Activated CD4-positive, alpha-beta T cell treated with anti-CD3 and anti-CD28 coated beads, Interleukin-2, Interleukin-6, amounts not matched to agents 100 ng/mL and 50 ng/mL, durations not matched to agents 16 hours and 8 hours (primary cell): ENCODE results near the gene TMEM171.

Source experiments
- DNase-seq: peaks from one replicate; pipeline ENCODE4 v3.0.0-alpha.2; 2020

TMEM171 gene

DNA sequence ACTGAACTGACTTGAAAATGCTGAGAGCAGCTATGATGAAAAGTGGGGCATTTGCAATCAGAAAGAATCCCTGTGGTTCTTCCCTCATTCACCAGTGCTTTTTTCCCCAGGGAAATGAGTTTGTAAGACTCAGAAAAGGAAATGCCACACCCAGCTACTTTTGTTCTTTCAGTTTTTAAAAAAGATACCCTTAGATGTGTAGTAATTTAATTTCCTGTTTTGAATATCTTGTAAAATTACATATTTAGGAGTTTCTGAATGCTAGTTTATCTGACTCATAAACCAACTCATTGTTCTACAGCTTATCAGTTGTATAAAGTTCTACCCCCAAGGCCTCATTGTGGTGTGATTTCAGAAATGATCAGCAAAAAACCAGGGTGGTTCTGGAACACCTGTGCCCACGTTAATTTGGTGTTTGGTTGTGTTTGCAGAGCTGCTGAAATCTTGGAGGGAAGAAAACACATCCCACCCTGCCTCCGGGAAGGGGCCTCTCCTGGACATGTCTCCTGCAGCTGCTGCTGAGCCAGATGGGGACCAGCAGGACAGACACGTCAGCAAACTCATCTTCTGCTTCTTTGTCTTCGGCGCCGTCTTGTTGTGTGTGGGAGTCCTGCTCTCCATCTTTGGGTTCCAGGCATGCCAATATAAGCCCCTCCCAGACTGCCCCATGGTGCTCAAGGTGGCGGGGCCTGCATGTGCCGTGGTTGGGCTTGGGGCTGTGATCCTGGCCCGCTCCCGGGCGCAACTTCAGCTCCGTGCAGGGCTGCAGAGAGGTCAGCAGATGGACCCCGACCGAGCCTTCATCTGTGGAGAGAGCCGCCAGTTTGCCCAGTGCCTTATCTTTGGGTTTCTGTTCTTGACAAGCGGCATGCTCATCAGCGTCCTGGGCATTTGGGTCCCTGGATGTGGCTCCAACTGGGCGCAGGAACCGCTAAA is 2.8 kb downstream of the TMEM171 start:
- DNase-seq, result peak; percentile 7

DNA sequence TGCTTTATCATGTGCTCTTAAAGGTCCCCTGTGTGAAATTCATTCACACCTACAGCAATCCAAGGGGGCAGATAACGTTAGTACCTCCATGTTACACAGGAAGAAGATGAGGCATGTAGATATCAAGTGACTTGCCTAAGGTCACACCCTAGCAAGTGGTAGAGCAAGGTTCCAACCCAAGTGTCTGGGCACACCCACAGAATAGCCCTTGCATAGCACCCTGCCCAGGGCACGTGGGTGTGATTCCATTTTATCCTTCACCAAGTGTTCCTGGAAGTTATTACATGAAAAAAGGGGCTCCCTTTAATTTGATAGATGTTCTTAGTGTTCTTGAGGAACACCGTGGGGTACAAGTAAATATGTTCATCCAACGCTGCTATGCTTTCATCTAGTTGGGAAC is 4.9 kb downstream of the TMEM171 start:
- no peak for DNase-seq

DNA sequence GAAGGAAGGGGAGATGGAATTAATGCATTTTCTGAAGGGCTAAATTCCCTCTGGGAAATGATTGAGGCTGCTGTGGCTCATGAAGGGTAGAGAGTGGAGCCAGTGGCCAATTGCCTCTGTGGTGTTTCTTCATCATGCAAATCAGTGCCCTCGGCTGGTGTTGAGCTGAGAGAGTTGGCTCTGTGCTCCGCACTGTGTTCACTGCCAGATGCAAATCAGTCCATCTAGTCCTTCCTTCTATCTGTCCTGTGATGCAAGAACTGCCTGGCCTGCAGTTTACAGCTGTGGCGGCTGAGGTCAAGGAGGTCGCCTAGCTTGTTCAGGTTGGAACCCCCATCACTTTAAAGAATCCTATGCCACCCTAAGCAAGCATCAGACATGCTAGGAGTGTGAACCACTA is 6.0 kb downstream of the TMEM171 start:
- no peak for DNase-seq

DNA sequence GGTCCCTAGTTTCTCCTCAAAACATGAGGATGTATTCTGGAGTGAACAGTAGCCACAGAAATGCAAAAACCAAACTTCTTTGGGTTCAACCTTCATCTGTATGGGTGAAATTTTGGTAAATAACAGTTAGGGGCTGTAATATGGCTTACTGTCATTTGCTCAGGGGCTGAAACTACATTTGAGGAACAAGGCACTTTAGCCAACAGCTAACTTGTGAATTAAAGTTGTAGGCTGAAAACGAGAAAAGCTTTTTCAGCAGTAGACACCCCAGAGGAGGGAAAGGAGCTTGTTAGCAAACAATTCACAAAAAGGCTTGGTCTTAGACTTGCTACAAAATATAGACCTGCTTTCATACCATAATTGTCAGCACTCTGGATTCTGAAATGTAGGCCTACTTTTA is 6.6 kb downstream of the TMEM171 start:
- DNase-seq, result no peak

DNA sequence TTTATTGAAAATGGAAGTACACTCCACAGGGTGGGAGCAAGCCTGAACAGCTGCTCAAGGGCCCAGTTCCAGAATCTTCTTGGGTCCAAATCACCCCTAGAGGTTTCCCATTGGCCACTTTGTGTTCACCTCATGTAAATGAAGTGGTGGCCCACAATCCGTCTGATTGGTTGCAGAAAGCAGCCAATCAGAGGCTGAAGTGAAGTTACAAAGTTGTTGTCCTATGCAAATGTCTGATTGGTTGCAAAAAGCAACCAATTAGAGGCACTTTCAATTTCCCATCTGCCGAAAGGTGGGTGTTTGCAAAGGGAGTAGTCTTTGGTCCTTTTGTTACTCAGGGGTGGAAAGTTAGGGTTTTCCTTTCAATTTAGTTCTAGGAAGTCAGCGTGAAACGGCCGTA is 8.8 kb downstream of the TMEM171 start:
- no peak for DNase-seq

DNA sequence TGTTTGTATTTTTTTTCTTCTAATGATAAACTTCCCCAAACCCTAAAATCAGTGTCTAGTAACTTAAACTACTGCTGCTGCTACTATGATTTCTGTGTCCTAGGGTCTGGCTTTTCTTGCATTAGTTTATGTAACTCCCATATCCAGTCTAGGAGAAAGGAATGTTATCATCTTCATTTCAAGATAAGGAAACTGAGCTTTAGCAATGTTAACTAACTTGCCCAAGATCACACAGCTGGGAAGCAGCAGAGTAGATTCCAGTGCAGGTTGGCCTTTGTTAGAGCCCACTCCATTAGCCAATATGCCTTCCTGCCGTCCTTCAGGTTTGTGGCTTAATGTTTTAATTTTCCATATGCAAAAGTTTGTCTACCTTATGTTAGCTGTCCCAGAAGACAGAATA is 10.4 kb downstream of the TMEM171 start:
- DNase-seq, result no peak

DNA sequence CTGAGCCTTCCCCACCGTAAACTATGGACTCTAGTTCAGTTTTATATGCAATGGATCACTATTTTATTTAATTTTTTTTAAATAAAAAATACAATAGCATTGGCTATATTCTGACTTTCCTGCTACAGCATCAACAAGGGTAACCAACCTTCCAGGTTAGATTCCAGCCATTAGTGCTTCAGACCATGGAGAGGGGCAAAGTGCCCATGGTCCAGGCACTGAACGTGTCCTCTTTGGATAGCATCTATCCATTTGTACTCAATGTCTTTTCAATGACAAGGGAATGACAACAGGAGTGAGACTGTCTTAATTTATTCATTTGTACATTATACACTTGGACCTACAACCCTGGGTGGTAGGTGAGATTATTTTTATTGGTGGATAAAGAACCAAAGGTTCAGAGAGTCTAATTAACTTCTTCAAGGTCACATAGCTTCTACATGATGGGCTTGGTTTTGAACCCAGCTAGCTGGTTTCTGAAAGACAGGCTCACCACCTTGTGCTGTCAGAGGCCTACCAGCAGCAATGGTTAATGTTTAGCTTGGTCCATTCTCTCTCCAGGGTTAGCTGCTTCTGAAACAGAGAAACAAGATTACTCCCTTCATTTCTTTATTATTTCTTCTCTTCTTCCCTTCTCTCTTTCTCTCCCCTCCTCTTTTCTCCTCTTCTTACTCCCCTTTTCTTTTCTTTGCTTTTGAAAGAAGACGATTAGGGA is 11.5 kb downstream of the TMEM171 start:
- DNase-seq, result no peak

DNA sequence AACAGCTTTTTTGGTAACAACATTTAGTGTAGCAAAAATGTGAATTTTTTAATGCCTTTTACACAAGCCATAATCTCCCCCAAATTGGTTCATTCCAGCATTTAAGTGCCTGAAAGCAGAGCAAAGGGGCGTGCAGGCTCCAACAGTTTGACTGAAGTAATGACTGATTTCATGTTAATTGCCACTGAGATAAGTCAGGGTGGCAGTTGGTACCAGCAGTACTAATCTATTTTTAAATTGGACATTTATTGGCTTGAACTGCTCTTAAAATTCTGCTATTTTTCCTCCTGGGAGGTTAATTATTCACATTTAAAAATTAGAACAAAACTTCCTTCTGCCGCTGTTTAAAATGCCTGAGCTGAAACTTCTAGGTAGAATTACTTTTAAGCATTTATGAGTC is 12.4 kb downstream of the TMEM171 start:
- DNase-seq, result no peak

DNA sequence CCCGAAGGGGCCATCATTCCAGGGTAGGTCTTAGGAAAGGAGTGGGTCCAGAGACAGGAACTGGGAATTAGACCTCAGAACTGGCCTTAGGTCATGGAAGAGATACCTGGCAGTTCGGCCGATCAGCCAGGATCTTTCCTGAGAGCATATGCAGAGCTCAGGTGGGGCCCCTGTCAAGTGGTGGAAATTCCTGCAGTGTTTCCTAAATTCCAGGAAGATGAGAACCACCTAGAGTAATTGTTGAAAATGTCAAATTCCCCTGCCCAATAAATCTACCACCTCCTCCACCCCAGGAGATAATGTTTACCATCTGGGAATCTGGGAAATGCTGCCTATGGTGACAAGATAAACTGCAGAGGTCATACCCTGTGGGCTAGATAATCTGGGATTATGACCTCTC is 14.6 kb downstream of the TMEM171 start:
- no peak for DNase-seq

DNA sequence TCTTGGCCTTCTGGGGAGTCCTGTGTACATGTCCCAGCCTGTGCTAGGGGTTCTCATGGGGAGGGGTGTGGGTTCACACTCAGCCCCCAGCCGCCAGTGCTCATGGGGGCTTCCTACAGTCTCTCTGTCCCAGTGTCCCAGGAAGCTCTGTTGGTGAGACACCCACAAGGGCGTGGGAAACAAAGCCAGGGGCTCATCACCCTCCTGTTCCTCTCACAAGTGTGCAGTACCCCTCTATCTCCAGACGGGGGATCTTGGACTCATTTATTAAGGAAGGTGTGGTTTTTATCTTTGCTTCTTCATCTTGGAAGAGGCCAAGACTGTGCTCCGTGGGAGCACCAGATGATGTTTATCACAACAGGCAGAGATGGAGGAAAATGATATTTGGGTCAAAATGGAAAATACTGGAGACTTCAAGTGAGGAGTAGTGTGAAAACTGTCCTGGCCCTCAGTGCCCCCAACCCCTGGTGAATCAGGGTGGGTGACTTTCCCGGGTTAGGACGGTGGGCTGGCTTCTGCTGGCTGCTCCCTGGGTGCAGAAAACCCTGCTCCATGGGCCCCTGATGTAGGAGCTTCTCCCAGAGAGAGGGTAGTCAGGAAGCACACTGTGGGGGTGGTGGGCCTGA is 15.2 kb downstream of the TMEM171 start:
- DNase-seq, result peak; percentile 20

DNA sequence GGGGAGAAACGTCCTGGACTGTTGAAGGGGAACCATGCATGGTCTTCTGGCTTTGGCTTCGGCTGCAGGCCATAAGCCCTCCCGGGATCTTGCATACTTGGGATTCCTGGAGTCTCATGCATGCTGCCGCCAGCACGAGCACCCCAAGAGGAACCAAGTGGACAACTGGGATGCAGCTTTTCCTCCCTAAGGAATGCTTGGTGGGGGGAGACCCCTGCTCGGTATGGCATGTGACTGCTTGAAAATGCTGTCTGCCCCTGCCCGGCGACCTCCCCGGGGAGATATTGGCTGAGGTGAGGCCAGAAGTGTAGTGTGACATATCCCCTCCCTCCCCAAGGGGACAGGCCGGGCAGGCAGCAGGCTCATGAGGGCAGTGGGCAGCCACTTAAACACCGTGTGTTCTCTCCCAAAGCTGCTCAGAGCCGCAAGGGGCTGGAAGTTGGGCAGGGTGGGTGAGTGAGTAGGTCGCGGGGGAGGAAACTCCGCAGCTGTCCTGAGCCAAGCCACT is 15.7 kb downstream of the TMEM171 start:
- no peak for DNase-seq

DNA sequence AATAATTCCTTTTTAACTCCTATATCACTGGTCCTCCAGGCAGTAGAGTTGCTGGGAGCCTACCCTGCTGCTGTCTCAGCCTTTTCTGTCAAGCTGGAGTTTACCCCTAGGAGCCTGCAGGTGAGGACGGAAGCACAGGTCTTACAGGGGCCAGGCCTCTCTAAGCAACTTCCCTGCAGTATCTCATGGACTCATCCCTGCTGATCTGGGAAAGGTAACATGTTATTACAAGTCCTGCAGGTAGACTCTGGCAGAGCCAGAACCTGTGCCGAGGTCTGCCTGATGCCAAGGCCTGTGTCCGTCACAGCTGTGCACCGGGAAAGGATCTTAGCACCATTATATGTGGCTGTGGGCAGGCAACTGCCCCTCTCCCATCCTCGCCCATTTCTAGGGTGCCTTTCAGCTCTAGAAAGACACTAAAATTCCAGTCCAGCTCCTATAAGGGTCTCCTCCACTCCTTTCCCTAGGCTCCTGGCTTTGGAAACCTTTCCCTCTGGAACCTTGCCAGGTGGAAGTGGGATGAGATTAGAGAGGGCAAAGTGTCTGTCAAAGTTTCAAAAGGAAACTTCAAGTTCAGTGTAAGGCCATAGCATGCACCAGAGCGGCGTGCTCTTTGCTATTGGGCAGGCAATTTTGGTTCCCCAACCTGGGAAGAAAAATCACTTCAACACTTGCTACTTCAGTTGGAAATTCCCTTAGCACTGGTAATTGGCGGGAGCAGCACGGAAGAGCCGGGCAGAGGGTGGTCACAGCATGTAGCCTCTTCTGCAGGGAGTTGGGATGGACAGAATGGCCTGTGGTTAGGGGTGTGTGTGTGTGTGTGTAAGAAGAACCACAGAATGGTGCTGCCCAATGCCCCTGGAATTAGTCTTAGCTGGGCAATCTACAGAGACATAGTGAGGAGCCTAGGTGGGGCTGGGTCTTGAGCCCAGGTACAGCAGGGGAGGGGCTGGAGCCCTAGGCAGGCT is 17.5 kb downstream of the TMEM171 start:
- DNase-seq, result no peak

DNA sequence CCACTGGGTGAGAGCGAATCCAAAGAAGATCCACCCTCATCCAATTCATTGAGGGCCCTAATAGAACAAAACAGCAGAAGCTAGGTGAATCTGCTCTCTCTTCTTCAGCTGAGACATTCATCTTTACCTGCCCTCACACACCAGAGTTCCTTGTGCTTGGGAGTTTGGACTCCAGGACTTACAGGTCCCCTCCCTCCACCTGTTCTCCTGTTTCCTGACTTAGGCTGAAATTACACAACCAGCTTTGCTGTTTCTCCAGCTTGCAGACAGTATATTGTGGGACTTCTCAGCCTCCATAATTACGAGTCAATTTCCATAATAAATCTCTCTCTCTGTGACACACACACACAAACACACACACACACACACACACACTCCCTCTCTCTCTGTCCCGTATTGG is 19.1 kb downstream of the TMEM171 start:
- DNase-seq, result no peak

DNA sequence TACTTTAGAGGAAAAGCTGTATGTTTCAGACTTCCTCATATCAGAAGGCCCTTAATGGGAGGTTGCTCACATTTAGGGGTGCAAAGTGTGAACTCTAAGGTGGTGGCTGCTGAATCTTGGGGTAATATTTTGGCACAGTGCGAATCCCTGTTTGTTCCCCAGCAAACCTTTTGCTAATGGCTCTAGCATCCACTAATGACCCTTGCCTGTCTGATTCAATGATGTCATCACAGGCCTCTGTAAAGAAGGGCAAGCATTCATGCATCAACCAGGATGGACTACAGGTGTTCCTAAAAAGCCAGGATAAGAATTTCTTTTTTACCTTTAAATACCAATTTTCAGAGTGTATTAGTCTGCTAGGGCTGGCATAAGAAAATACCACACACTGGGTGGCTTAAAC is 20.4 kb downstream of the TMEM171 start:
- DNase-seq, result no peak

DNA sequence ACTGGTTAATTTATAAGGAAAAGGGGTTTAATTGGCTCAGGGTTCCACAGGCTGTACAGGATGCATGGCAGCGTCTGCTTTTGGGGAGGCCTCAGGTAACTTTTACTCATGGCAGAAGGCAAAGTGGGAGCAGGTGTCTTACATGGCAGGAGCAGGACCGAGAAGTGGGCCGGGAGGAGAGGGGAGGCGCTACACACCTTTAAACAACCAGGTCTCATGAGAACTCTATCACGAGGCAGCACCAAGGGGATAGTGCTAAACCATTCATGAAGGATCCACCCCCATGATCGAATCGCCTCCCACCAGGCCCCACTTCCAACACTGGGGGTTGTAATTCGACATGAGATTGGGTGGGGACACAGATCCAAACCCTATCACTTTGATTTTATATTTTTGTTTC is 21.7 kb downstream of the TMEM171 start:
- DNase-seq, result no peak

DNA sequence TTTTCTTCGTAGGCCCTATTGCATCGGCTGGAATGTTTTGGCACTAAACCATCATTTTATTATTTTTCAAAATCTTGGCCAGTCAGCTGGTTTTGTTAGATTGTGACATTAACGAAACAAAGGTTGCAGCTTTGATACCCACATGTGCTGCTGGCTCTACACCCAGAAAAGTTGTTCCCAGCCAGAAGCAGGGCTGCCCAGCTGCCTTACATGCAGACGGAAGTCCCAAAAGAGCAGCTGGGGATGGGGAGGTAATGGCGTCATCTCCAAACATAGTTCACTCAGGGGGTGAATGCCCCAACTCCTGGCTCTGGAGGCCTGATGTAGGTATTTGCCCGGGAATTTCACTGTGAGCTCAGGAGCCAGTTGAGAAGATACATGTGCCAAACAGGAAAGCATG is 23.3 kb downstream of the TMEM171 start:
- DNase-seq, result no peak

DNA sequence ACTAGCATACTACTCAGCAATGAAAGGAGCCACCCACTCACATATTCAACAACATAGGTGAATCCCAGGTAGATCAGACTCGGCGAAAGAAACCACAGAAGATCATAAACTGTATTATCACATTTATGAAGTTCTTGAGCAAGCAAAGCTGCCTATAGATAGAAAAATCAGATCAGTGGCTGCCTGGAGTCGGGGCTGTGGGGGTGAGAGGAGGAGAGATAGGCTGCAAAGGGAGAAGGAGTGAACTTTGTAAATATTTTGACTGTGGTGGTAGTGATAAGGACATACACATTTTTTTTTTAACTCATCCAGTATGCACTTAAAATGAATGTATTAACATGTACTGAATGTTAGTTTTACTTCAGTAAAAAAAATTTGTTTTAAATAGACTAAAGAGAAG is 29.2 kb downstream of the TMEM171 start:
- no peak for DNase-seq

DNA sequence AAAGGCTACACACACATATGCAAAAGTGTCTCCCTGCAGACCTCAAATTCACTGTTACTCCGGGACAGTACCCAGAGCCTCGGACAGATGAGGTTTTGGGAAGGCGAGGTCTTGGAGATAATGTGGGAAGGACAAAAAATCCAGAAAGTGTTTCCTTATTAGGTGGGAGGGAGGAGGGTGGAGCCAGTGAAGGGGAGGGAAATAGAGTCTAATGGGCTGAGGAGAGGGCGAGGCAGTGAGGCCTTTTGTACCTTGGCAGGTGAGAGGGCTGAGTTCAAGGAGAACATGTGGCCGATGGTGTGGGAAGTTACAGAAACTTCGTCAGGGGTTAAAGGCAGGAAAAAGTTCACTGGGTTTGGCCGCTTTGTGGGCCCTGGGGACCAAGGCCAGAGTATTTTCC is 30.5 kb downstream of the TMEM171 start:
- no peak for DNase-seq

DNA sequence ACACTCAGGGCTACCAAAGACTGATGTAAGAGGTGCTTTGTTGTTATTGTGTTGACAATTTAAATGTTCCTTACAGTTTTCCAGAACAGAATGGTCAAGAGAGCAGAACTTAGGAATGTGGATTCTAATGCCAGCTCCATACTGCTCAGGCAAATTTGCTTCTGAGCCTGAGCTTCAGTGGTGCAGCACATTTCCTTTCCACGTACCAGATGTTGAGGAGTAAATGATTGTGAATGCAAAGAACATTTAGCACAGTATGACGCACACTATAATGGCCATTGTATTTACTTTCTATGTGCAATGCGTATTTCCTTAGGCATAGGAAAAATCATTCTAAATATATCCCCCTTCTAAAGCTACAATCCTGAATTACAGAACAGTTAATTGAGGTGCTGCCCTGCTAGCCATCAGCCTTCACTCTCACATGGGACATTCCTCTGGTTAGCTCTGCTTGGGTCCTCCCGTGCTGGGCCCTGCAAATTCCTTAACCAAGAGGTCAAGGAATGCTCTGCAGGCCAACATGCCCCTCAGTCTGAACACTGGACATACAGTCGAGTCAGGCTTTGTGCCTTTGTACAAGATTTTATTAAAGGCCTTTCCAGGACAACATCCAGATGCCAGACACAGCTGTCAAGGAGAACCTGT is 31.5 kb downstream of the TMEM171 start:
- no peak for DNase-seq

DNA sequence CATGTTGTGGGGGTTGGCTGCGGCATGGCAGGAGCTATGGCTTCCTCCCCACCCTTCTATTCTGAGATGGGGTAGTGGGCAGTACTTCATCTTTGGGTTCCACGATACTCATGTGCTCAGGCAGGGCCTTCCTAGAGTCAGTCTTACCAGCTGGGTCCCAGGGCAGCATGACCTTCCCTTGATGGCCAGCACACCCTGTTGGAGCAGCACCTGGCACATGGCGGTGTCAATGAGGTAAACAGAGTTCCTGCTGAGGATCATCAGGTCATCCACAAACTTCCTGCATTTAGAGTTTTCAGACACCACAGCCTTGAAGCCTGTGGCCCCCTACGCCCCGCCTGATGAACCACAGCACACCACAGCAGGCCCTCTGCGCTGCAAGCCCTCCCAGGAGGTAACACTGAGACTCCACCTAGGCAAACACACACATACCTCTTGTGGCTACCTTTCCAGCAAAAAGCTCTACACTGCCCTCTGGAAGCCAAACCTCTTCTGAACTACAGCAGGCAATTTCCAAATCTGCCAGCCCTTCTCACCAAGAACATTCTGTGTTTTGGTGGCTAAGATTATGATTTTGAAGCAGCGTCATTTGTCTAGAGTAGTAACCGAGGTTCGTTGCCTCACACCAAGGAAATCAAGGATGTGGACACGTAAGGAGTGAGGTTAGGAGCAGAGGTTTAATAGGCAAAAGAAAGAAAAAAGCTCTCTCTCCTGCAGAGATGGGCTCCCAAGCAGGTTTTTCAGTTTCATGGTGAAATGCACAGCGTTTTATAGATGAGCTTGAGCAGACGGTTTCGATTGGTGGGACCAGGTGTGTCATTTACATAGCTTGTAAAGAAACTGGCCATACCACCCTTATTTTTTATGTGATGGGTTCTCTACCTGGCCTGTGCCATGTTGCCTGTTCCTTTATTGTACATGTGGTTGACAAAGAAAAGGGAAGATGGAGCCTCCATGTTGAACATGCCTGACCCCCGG is 32.3 kb downstream of the TMEM171 start:
- no peak for DNase-seq

DNA sequence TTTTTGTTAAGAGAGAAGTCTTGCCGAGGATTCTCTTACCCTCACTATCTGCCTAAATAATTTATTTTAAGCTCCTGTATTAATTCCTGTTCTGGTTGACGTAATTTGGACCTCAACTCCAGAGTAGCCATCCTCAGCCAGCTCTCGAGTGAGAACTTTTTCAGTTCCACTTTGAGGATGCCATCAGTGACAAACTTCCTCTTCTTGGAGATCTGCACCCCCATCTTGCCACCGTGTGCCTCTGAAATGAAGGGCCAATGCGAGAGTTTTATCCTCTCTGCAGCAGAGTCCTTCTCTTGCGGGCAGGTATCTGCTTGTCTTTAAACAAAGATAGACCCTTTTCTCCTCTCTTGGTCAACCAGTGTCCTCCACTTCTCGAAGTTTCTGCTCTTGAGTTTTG is 33.1 kb downstream of the TMEM171 start:
- DNase-seq, result no peak
